Measurements from ENCODE around the gene THBS2.

- TF ChIP-seq CTCF (conservative IDR thresholded peaks at IDR 0.05 in 1 of 2, IDR thresholded peaks at IDR 0.05 in 1 of 2; ENCODE audit: extremely low read depth in 1 of 2, insufficient read depth in 1 of 2, low read depth in 1 of 2, low read length in 2 of 2) (no peak), EZH2 (IDR thresholded peaks at IDR 0.05; ENCODE audit: borderline replicate concordance, low read length) (no peak)
These were observed 30.6 kb downstream of the THBS2 start for GRCh38 chr6:169223006-169223405.

All from mammary epithelial cell (primary cell).